Gastroesophageal sphincter (tissue), 2 donors: ENCODE measurements around the gene APEH.

ENCODE experiments used
- POLR2A ChIP-seq, 2 donors: fragments of 450-650 bp; IDR thresholded peaks; one replicate each; pipeline ENCODE4 v1.6.1; 2017; ENCODE audit warnings: antibody characterized with exemption in 2 of 2, mild to moderate bottlenecking in 2 of 2, moderate library complexity in 1 of 2
- POLR2AphosphoS5 ChIP-seq: sonication (generic); formaldehyde crosslinking; IDR thresholded peaks from one replicate; pipeline ENCODE4 v1.6.1; 2017; ENCODE audit warnings: antibody characterized with exemption

DNA sequence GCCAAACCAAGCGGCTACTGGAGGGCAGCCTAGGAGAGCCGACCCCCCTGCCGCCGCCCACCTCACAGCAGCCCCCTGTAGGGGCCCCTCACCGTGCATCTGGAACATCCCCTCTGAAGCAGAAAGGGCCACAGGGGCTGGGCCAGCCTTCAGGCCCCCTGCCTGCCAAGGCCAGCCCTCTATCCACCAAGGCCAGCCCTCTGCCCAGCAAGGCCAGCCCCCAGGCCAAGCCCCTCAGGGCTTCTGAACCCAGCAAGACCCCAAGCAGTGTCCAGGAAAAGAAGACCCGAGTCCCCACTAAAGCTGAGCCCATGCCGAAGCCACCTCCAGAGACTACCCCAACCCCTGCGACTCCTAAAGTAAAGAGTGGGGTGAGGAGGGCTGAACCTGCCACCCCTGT, 23.5 kb upstream of the APEH start:
- no peak for TF ChIP-seq POLR2AphosphoS5
- no peak for TF ChIP-seq POLR2A (IDR thresholded peaks at IDR 0.05)
